HG03439 (cell line): ENCODE measurements around the gene APP.

Experiments
- ATAC-seq: cut with Tn5 transposase; IDR thresholded peaks from one replicate; pipeline ENCODE4 v1.9.1; 2021; ENCODE audit warnings: mild to moderate bottlenecking, moderate library complexity; ENCODE audit not compliant: unreplicated experiment

The APP gene

GRCh38 chr21:26127918-26128317 is 42.7 kb downstream of the APP start:
- no peak for ATAC-seq

GRCh38 chr21:26127073-26127814 is 43.3 kb downstream of the APP start:
- no peak for ATAC-seq

GRCh38 chr21:26126168-26126553 is 44.4 kb downstream of the APP start:
- no peak for ATAC-seq

- no peak for ATAC-seq
Measured at GRCh38 chr21:26125433-26126167, 45.0 kb downstream of the APP start.

DNA sequence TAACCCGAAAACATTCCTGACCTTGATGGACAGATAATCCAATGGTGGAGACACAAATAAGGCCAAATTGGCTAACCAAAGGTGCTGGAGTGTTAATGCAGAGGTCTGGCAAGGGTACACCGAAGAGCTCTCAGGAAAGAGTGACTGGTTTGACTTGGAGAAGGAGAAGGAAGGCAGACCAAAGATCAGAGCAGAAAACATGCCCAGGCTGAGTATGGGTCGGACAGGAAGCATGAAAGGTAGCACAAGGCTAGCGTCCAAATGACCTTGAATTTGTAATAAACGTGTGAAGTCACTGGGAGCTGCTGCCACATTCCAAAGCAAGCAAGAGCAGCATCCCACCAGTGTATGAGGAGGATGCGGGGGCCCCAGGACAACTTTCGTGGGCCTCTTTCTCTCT is 45.7 kb downstream of the APP start:
- ATAC-seq, result no peak

DNA sequence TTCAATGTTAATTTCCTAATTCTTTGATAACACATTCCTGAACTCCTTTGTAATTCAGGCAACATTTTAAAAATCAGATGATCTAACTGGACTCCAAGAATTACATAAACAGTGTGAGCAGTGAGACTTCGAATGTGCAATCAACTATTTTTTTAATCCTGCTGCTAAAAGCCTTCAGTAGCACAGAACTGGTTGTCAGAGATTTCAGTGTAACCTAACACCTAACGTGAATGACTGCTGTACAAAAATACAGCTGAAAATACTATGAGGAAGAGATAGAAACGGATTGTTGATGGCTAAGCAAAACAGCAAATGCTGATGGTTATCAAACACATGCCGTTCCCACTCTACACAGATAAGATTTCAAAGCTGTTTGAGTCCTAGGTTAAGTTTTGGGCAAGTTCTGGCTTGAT is 46.1 kb downstream of the APP start:
- ATAC-seq, result no peak

GRCh38 chr21:26123012-26123411 is 47.6 kb downstream of the APP start:
- no peak for ATAC-seq

GRCh38 chr21:26120828-26121227 is 49.7 kb downstream of the APP start:
- ATAC-seq, result no peak

GRCh38 chr21:26119906-26120305 is 50.7 kb downstream of the APP start:
- no peak for ATAC-seq

DNA sequence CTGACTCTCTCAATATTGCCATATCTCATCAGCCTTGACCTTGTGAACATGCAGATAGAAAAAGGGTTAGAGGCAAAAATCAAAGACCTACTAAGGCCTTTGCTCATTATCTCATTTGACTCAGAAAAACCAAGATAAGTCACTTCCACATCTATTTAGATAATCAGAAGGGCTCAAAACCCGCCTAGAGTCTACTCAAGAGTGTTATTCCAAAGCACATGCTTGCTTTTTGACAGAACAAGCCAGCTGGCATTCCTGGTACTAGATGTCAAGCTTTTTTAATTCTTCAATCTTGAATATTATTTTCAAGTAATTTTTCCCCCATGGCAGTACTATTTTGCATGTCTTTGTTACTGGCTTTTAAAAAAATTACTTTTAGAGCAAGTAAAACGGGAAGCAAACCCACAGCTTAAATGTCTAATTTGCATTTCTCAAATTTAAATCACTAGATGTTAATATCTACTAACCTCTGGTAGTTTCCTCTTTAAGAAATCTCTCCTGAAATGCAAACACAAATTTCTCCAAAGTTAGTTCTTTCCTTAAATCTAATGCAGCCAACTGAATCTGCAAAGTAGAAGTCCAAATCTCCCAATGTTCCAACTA is 51.5 kb downstream of the APP start:
- no peak for ATAC-seq

GRCh38 chr21:26117972-26118367 is 52.6 kb downstream of the APP start:
- ATAC-seq, result no peak

GRCh38 chr21:26117324-26117971 is 53.1 kb downstream of the APP start:
- no peak for ATAC-seq

DNA sequence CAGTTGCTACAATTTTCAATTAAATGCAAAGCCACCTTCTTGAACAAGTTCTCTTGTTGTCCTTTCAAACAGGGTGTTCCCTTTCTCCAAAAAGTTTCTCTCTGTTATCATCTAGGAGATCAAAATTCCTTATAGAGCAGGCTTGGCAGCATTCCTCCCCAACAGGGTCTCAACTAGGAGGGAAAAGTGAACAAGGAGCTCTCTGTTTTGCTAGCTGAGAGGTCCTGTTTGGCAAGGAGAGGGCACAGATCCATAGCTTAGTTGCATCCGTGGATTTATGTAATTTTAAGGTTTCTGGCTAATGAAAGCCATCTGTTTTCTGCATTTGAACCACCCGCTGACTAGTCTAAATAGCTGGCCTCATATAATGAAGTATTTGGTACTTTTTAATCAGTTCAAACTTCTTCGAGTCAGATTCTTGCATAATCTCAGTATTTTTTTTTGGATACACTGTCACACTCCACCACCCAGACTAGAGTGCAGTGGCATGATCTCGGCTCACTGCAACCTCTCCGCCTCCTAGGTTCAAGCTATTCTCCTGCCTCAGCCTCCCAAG is 54.0 kb downstream of the APP start:
- no peak for ATAC-seq

GRCh38 chr21:26115899-26116298 is 54.7 kb downstream of the APP start:
- no peak for ATAC-seq

- no peak for ATAC-seq
Measured at GRCh38 chr21:26115305-26115704, 55.3 kb downstream of the APP start.

DNA sequence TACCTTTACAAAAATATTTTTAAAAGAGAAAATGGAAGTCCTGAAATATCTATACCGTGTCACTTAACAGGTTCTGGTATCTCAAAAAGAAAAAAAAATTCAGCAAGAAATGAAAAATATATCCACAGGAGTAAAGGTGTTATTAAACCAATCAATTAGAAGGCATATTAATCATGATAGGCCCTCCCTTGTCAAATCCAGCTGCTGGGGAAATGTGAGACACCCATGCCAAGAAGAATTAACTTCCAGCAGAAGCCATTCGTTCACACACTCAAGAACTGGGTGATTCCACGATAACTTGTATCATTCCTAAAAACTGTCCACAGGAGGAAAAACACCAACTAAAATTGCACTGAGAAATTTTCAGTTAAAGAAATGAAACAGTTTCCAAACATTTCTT is 57.6 kb downstream of the APP start:
- ATAC-seq, result no peak

DNA sequence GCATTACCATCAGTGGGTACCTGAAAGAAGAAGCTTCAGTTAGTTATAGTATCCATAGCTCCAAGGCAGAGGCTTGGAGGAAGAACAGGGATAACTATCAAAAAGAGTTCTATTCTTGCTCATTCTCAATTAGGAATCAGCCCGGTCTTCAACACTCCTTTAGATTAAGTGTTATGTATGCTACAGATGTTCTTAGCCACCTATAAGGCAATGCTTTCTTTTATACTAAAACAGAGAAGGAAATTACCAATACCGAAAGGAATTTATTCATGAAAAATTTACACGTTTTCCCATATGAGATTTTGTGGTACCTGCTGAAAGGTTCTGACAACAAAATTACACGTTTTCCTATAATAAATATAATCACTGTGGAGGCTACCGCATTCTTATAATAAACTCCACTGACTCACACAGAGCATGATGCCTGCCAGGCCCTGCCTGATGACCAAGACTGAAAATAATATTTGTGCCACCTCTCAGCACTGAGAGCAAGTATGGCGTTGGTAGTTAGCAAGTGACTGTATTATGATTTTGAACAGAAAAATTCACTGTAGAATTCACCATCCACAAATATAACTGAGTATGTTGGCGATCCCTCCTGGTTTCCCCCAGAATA is 58.3 kb downstream of the APP start:
- no peak for ATAC-seq

DNA sequence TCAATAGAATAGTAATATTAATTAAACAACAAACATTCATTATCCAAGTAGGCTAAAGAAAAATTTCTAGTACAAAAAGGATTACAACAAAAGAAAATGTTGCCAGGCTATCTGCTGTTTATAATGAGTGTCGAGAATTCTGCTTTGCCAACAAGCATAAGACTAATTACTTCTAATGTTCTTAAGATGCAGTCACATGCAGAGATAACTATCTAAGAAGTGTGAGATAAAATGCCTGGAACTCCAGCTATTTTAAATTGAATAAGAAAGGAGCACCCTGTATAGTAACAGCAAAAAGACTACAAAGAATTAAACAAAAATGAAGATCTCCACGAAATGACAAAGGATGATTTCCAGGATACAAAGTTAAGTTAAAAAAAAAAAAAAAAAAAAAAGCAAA is 59.9 kb downstream of the APP start:
- no peak for ATAC-seq

DNA sequence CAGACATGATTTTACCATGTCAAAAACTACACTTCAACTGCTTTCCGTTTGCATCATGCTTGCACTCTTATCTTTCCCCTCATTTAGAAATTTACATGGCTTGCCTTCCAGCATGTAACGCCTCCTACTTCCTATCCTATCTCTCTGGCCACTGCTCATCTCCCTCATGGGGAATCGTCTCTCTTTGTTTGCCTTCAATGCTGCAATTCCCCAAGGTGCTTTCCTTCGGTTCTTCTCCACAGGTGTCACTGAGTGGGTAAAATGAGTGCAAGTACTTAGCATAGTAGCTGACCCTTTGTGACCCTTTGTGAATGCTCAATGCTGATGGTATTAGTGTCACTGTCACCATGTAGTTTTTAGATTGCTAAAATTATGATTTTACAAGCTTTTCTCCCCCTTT is 63.1 kb downstream of the APP start:
- ATAC-seq, result no peak

DNA sequence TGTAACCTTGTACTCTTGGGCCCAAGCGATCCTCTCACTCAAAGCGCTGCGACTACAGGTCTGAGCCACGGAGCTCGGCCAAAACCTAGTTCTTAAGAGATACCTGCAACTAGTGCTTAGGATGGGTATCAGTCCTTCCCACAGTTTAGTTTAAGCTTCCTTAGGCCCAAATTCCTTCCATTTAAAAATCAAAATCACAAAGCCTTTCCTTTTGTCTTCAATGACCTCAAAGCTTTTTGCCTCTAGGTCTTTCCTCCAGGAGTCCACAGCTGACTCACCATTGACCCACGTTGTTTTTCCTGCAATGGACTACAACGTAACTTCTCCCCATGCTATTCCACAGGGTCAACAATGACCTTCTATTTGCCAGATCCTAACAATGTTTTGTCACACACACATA is 64.0 kb downstream of the APP start:
- ATAC-seq, result no peak

DNA sequence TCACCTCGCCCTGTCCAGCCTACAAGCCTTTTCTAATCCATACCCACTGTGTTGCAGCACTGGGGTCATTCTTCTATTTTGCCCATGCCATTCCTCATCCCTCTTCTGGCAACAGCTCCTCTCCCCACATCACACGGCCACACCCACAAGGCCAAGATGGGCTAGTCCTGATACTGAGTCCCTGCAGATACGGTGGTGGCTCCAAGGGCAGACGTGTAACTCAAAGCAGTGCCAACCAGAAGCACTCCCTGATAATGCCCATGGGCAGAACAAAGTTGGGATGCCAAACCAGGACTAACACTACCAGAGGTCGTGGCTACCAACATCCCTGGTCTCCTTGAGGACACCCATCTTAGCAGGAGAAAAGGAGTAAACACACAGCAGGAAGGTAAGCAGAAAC is 64.8 kb downstream of the APP start:
- no peak for ATAC-seq
